BE2C (cell line): ENCODE results near the gene SDR42E1.

ENCODE experiments used
- DNase-seq: peaks from one replicate; pipeline ENCODE4 v3.0.0-alpha.2; 2020
- H3K27me3 ChIP-seq: fragments of 250-450 bp; sonication (Bioruptor Pico); 2 replicates; pipeline ENCODE4 v1.5.1; 2020; ENCODE audit warnings: mild to moderate bottlenecking
- H3K36me3 ChIP-seq: fragments of 250-450 bp; sonication (Bioruptor Pico); 2 replicates; pipeline ENCODE4 v1.5.1; 2020; ENCODE audit warnings: mild to moderate bottlenecking
- H3K4me1 ChIP-seq: fragments of 250-450 bp; sonication (Bioruptor Pico); 2 replicates; pipeline ENCODE4 v1.5.1; 2020
- H3K4me3 ChIP-seq: 2 replicates; pipeline ENCODE4 v1.5.1; 2011; ENCODE audit warnings: low read depth, low read length
- H3K9me3 ChIP-seq: fragments of 250-450 bp; sonication (Bioruptor Pico); 2 replicates; pipeline ENCODE4 v1.5.1; 2020
- TF ChIP-seq, protein P1 (sequence below): IDR thresholded peaks from 2 replicates; pipeline ENCODE4 v1.5.1; 2012; ENCODE audit warnings: mild to moderate bottlenecking, low read depth, low read length

The SDR42E1 gene

GRCh38 chr16:81975637-81976036, 35.6 kb downstream of the SDR42E1 start:
- H3K9me3 ChIP-seq, result no peaks in the 10 kb centered on the region
- no peaks in the 10 kb centered on the region for H3K36me3 ChIP-seq
- no peaks in the 10 kb centered on the region for H3K27me3 ChIP-seq
- TF ChIP-seq, protein P1, sequence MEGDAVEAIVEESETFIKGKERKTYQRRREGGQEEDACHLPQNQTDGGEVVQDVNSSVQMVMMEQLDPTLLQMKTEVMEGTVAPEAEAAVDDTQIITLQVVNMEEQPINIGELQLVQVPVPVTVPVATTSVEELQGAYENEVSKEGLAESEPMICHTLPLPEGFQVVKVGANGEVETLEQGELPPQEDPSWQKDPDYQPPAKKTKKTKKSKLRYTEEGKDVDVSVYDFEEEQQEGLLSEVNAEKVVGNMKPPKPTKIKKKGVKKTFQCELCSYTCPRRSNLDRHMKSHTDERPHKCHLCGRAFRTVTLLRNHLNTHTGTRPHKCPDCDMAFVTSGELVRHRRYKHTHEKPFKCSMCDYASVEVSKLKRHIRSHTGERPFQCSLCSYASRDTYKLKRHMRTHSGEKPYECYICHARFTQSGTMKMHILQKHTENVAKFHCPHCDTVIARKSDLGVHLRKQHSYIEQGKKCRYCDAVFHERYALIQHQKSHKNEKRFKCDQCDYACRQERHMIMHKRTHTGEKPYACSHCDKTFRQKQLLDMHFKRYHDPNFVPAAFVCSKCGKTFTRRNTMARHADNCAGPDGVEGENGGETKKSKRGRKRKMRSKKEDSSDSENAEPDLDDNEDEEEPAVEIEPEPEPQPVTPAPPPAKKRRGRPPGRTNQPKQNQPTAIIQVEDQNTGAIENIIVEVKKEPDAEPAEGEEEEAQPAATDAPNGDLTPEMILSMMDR, result no peak
- H3K4me3 ChIP-seq, result no peak overlapping the region
- H3K4me1 ChIP-seq, result no peaks in the 10 kb centered on the region
- no peak for DNase-seq

- TF ChIP-seq, protein P1, result no peak
- no peak for DNase-seq
- no peaks in the 10 kb centered on the region for H3K27me3 ChIP-seq
Observed at GRCh38 chr16:81973737-81974136, 37.5 kb downstream of the SDR42E1 start.

GRCh38 chr16:81971853-81972252, 39.4 kb downstream of the SDR42E1 start:
- Histone ChIP-seq H3K4me3 (no peak overlapping the region), H3K9me3 (no peaks in the 10 kb centered on the region), H3K4me1 (no peaks in the 10 kb centered on the region), H3K27me3 (no peaks in the 10 kb centered on the region), H3K36me3 (no peaks in the 10 kb centered on the region)
- TF ChIP-seq, protein P1, result no peak
- DNase-seq, result no peak

More at GRCh38 chr16:81973737-81974136, 37.5 kb downstream of the SDR42E1 start:
- no peak overlapping the region for H3K4me3 ChIP-seq
- no peaks in the 10 kb centered on the region for H3K4me1 ChIP-seq
- H3K9me3 ChIP-seq, result no peaks in the 10 kb centered on the region
- no peaks in the 10 kb centered on the region for H3K36me3 ChIP-seq

GRCh38 chr16:81967358-81967757, 43.9 kb downstream of the SDR42E1 start:
- Histone ChIP-seq H3K36me3 (no peaks in the 10 kb centered on the region), H3K4me1 (no peaks in the 10 kb centered on the region), H3K9me3 (no peaks in the 10 kb centered on the region), H3K27me3 (no peaks in the 10 kb centered on the region; the same call in 1 of the 2 replicates), H3K4me3 (no peak overlapping the region)
- DNase-seq, result no peak
- TF ChIP-seq, protein P1, result no peak

GRCh38 chr16:81964808-81965207, 46.5 kb downstream of the SDR42E1 start:
- Histone ChIP-seq H3K27me3 (no peaks in the 10 kb centered on the region; the same call in 1 of the 2 replicates), H3K36me3 (no peaks in the 10 kb centered on the region), H3K9me3 (no peaks in the 10 kb centered on the region), H3K4me3 (no peak overlapping the region), H3K4me1 (no peaks in the 10 kb centered on the region)
- DNase-seq, result no peak
- TF ChIP-seq, protein P1, result no peak

GRCh38 chr16:81956213-81956948, 54.9 kb downstream of the SDR42E1 start:
- Histone ChIP-seq H3K4me3 (no peak overlapping the region), H3K9me3 (no peaks in the 10 kb centered on the region), H3K4me1 (no peaks in the 10 kb centered on the region), H3K36me3 (no peaks in the 10 kb centered on the region), H3K27me3 (no peaks in the 10 kb centered on the region)
- DNase-seq, result no peak
- TF ChIP-seq, protein P1, result no peak
